GM19395 (cell line): Measurements from ENCODE around the gene UBE3C.
"Not testable (repeated sequence)": the region's sequence is repeated elsewhere in the genome, so short reads cannot be mapped to it uniquely, and the experiment has no call there.

Experiments
- ATAC-seq: cut with Tn5 transposase; IDR thresholded peaks from one replicate; pipeline ENCODE4 v1.9.1; 2021; ENCODE audit warnings: mild to moderate bottlenecking, moderate library complexity; ENCODE audit not compliant: unreplicated experiment

UBE3C gene

DNA sequence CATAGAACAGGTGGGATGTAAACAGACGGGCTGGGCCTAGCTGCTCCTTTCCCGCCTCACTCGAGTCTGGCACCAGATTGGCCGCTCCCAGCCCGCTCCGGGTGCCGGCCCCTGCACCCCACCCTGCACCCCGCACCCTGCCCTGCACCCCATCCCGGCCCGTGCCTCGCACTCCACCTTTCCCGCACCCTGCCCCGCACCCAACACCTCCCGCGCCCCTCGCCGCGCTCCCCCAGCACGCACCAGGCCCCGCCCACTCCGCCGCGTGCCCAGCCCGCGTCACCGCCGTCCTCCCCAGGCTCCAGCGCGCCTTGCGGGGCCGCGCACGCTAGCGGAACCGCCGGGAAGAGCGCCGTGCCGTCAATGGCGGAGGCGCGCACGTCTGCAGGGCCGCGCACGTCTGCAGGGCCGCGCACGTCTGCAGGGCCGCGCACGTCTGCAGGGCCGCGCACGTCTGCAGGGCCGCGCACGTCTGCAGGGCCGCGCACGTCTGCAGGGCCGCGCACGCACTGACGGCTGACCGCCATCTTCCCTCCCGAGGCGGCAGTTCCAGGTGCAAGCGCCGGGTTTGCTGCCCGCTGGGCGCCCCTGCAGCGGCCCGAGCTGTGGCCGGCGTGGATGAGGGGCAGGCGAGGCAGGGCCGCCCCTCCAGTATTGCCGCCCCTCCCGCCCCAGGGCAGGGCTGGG lies at the start of gene UBE3C:
Gene UBE3C (plus strand): TSS at position 503 of the 687 bp plus-strand sequence. CDS start 347 bp downstream, outside the sequence.
- peak; percentile 80 for ATAC-seq

DNA sequence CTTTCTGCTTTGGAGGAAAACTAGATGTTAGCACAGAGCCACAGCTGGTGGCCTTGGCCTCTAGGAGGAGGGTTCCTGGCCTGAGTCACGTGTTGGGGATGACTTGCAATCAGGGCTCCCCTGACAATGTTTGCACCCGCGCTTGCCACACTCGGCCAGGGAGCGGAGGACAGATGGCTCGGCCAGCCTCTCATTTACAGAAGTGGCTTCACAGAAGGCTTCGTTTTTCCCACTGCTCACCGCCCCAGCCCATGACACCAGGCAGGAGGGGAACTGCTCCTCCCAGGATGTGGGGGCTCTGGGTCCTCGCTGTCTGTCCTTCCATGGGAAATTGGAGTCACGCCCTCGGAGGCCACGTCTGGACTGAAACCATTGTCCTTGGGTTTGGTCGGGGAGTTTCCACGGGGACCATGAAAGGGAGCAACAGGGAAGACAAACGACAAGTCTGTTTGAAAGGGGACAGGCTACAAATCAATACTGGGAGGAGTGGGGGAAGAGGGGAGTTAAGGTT lies 49.6 kb upstream of the UBE3C start:
- no peak for ATAC-seq

- no peak for ATAC-seq
Observed at GRCh38 chr7:157090485-157091165, 48.1 kb upstream of the UBE3C start.

GRCh38 chr7:157096286-157097055 lies 42.3 kb upstream of the UBE3C start:
- no peak for ATAC-seq

DNA sequence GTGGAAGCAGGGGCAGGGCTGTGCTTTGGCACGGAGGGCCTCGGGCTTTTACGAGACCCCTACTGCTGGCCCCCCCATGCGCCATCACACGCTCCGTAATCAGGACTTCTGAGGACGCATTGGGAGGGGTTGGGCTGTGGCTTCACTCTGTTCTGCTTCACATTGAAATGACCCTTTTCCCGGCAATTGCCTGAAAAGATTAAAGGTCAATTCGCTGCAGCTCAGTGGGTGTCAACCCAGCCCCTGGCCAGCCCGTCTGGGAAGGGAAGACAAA lies 41.7 kb upstream of the UBE3C start:
- no peak for ATAC-seq

GRCh38 chr7:157097569-157097968 lies 41.2 kb upstream of the UBE3C start:
- ATAC-seq: no peak

GRCh38 chr7:157100005-157100404 lies 38.7 kb upstream of the UBE3C start:
- not testable (repeated sequence) for ATAC-seq

GRCh38 chr7:157103641-157104040 lies 35.1 kb upstream of the UBE3C start:
- ATAC-seq: not testable (repeated sequence)

DNA sequence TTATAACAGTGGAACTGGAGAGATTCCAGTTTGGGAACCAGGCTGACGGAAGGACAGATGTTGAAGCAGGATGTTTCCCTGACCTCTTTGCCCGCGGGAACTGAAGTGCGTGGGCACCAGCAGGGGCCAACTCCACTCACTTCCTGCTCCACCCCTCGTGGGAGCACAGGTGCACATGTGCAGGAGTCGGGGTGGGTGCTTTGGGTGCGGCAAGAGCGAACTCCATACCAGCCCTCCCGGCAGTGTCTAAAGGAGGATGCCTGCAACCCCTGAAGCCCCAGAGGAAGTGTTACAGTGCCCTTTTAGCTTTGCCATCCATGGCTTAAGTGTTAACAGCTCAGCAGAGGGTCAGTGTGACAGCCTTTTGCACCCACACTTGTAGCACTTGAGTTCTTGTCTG lies 27.4 kb upstream of the UBE3C start:
- ATAC-seq: no peak

- no peak for ATAC-seq
Observed at GRCh38 chr7:157112706-157113105, 26.0 kb upstream of the UBE3C start.

GRCh38 chr7:157113607-157114006 lies 25.1 kb upstream of the UBE3C start:
- no peak for ATAC-seq

DNA sequence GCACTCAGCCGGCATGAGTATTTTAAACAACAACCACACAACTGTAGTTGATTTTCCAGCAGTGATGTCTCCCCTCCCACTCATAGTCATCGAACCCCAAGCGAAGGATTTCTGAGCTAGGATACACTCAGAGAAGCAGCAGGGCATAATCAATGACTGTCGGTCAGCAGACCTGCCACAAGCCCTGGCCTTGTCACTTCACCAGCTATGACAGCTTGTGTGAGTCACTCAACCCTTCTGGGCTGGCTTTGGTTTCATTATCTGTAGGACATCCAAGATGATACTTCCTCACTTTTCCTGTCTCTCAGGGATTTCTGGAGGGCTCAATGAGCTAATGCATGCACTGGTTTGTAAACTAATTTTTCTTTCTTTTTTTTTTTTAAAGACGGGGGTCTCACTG lies 22.0 kb upstream of the UBE3C start:
- no peak for ATAC-seq

- no peak for ATAC-seq
Observed at GRCh38 chr7:157117796-157118195, 20.9 kb upstream of the UBE3C start.

DNA sequence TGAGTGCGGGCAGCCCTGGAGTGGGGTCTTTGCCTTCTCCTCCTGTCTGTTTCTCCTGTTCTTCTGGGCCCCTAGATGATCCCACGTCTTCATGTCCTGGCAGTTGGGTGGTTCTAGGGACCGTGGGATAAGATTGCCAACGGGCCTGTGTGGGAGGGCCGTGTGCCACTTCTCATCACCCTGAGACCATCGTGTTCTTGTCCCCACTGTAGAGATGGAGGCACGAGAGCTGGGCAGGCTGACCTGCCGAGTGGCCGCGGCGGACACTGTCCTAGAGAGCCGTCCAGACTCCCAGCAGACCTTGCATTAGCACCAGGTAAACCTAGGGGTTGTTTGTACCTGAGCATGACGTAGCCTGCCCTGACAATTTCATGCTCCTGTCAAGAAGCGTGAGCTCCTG lies 18.5 kb upstream of the UBE3C start:
- no peak for ATAC-seq

- no peak for ATAC-seq
Observed at GRCh38 chr7:157121184-157121715, 17.5 kb upstream of the UBE3C start.

DNA sequence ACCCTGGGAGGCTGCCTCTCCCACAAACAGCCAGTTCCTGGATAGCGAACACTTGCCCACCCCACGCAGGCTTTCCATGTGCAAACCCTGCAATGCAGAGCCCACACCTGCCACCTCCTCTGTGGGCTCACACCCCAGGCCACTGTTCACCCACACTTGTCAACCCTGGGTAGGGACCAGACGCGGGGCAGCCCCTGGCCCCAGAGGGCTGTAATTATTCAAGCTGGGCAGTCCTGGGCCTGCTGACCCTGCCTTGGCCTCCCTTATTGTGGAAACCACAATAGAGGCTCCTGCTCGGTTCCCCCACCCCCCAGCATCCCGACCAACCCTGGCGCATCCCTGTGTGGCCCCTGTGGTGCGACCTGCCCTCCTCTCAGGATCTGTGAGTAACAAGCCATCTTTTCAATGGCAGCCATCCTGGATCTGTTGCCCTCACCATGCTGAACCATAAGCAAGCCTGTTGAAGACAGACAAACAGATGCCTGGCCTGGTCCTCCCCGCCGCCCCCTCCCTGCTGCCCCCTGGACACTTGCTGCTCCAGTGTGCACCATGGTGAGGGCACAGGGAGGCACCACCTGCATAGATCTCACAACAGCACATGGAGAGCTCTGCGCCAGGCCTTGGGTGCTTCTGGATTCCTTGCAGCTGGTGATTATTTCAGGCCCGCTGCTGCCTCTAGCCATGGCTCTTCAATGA lies 15.8 kb upstream of the UBE3C start:
- ATAC-seq: no peak

DNA sequence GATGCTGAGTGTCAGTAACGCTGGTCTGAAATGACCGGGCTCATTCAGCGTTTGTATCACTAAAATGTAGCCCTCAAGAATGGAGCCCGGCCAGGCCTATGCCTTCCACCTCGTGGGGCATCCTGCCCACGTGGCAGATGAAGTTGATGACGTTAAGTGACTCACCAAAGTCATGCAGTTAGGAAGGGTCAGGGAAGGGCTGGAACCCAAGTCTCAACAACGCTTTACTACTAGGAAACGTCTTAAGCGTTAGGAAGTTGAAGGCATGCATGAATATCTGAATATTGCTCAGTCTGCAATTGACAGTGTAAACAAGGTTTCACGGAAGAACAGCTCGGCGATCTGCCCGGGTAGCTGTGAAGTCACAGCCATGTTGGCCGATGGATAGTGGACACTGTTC lies 14.0 kb upstream of the UBE3C start:
- ATAC-seq: no peak

DNA sequence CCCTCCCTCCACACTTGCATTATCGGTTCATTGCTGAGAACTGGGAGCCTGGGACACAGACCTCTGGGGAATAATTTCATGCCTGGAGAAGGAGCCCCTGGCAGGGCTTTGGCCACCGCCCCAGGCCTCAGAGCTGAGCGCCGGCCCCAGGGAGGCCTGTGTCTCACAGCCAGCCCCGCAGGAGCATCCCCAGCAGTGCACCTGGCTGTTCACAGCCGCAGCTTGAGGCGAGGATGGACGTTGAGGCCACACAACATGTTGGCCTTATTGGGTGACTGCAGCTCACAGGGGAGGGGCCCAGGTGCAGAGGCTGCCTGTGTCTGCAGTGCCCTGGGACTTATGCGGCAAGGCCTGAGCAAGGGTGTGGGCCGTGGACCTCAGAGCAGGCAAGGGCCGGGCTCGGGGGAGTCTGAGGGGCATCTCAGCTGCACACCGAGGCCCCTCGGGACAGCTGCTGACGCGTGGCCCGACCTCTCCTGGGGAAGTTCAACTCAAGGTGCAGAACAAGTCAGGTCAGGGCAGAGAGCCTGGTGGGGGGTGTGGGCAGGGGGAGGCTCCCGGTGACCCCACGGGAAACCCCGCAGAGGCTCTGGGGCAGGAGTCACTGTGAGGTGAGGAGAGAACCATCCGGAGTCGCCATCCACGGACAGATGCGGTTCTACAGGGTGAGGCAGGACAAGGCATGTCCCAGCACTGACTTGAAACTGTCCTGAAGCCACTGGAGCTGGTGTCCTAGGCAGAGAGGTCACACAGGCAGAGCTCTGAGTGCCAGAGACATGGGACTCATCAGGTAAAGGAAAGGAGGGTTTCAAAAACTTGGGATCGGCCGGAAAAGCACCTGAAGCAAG lies 13.1 kb upstream of the UBE3C start:
- ATAC-seq: no peak

DNA sequence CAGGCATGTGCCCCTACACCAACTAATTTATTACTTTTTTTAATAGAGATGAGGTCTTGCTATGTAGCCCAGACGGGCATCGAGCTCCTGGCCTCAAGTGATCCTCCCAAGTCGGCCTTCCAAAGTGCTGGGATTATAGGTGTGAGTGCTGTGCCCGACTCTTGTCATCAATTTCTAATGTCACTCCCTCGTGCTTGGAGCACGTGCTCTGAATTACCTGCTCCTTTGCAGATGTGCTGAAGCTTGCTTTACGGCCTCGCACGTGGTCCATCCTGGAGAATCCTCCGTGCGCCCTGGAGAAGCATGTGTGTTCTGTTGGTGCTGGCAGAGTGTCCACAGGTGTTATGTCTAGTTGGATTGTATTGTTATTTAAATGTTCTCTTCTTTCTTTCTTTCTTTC lies 11.8 kb upstream of the UBE3C start:
- ATAC-seq: no peak

GRCh38 chr7:157129200-157129599 lies 9.5 kb upstream of the UBE3C start:
- ATAC-seq: no peak
